Posterior cingulate gyrus (tissue), 11 donors: ENCODE results near the gene ADARB1.
"Not testable (repeated sequence)": the region's sequence is repeated elsewhere in the genome, so short reads cannot be mapped to it uniquely, and the experiment has no call there.

ENCODE experiments used
- DNase-seq, 10 donors: peaks; one replicate each; pipeline versions ENCODE4 v3.0.0 to v3.0.0-alpha.2; 2020 to 2021; ENCODE audit warnings: mixed read lengths in 3 of 10
- intact Hi-C: fragments of 100-400 bp; cut with DNase I; formaldehyde crosslinking; loops from one replicate; pipeline ENCODE4 v1.15.1; 2023

Gene ADARB1

GRCh38 chr21:45128613-45129188, 54.3 kb downstream of the ADARB1 start:
- intact Hi-C loops = no loop called here
- peak; percentile 41 to 96 (median 70) for DNase-seq

- DNase-seq = peak in 1 of 10 donors; percentile 84
- intact Hi-C loops = no loop called here
Measured at GRCh38 chr21:45129189-45129923, 55.0 kb downstream of the ADARB1 start.

- intact Hi-C loops = loop anchor here (10.0 kb wide), 1 partner anchor 56 kb away; the partner anchor contains the start of gene ADARB1
- DNase-seq = peak in 1 of 10 donors; percentile 87
Measured at GRCh38 chr21:45130324-45130774, 56.0 kb downstream of the ADARB1 start.

- intact Hi-C loops = loop anchor here (10.0 kb wide), 1 partner anchor 57 kb away; the partner anchor contains the start of gene ADARB1
- DNase-seq = peak in 2 of 10 donors; percentile 70 to 80
Measured at GRCh38 chr21:45131537-45131999, 57.2 kb downstream of the ADARB1 start.

- peak in 1 of 10 donors; percentile 71 for DNase-seq
- intact Hi-C loops = loop anchor here (10.0 kb wide), 1 partner anchor 58 kb away; the partner anchor contains the start of gene ADARB1
Measured at GRCh38 chr21:45132841-45133573, 58.6 kb downstream of the ADARB1 start.

- intact Hi-C loops = loop anchor here (10.0 kb wide), 1 partner anchor 59 kb away; the partner anchor contains the start of gene ADARB1
- DNase-seq = peak in 1 of 10 donors; percentile 47
Measured at GRCh38 chr21:45133574-45134278, 59.3 kb downstream of the ADARB1 start.

GRCh38 chr21:45134279-45135076, 60.1 kb downstream of the ADARB1 start:
- peak in 1 of 10 donors; percentile 79 for DNase-seq
- intact Hi-C loops = loop anchor here (10.0 kb wide), 1 partner anchor 60 kb away; the partner anchor contains the start of gene ADARB1

- intact Hi-C loops = loop anchor here (10.0 kb wide), 1 partner anchor 60 kb away; the partner anchor contains the start of gene ADARB1
- peak in 1 of 10 donors; percentile 24 for DNase-seq
Measured at GRCh38 chr21:45135122-45135521, 60.7 kb downstream of the ADARB1 start.

GRCh38 chr21:45135868-45136267, 61.5 kb downstream of the ADARB1 start:
- DNase-seq = peak in 1 of 10 donors; percentile 49
- intact Hi-C loops = loop anchor here (10.0 kb wide), 1 partner anchor 61 kb away; the partner anchor contains the start of gene ADARB1

- peak in 1 of 10 donors; percentile 58 for DNase-seq
- intact Hi-C loops = loop anchor here (10.0 kb wide), 1 partner anchor 62 kb away; the partner anchor contains the start of gene ADARB1
Measured at GRCh38 chr21:45136500-45136899, 62.1 kb downstream of the ADARB1 start.

- intact Hi-C loops = loop anchor here (1.0 to 10.0 kb wide), 2 partner anchors 62 to 188 kb away; partner anchors contain the start of gene ADARB1
- peak; percentile 60 to 96 (median 84) for DNase-seq
Measured at GRCh38 chr21:45136927-45137611, 62.7 kb downstream of the ADARB1 start.

GRCh38 chr21:45137612-45137937, 63.2 kb downstream of the ADARB1 start:
- intact Hi-C loops = loop anchor here (1.0 to 10.0 kb wide), 2 partner anchors 63 to 188 kb away; partner anchors contain the start of gene ADARB1
- DNase-seq = no peak

- DNase-seq = peak in 7 of 10 donors; percentile 46 to 91 (median 55)
Measured at GRCh38 chr21:45138199-45139002, 64.0 kb downstream of the ADARB1 start.

GRCh38 chr21:45139003-45139360, 64.6 kb downstream of the ADARB1 start:
- DNase-seq = not testable (repeated sequence)
- intact Hi-C loops = loop anchor here (10.0 kb wide), 1 partner anchor 64 kb away; the partner anchor contains the start of gene ADARB1

More at GRCh38 chr21:45138199-45139002, 64.0 kb downstream of the ADARB1 start:
- intact Hi-C loops = loop anchor here (10.0 kb wide), 1 partner anchor 64 kb away; the partner anchor contains the start of gene ADARB1

- peak in 1 of 10 donors; percentile 66 for DNase-seq
- intact Hi-C loops = loop anchor here (10.0 kb wide), 1 partner anchor 65 kb away; the partner anchor contains the start of gene ADARB1
Measured at GRCh38 chr21:45139473-45139872, 65.1 kb downstream of the ADARB1 start.

GRCh38 chr21:45140346-45140940, 66.1 kb downstream of the ADARB1 start:
- intact Hi-C loops = loop anchor here (1.0 to 5.0 kb wide), 3 partner anchors 152 to 682 kb away; no protein-coding TSS in a partner anchor
- DNase-seq = peak; percentile 45 to 97 (median 75)
